ENCODE measurements around the gene SNRNP25. TPM values are rescaled to one million over a fixed set of nuclear protein-coding genes. Genes with fewer than 3 reads are reported as not detected.
A peak's percentile ranks its signal among the peaks of the same experiment; 100 is the strongest.
"Not testable (repeated sequence)": the region's sequence is repeated elsewhere in the genome, so short reads cannot be mapped to it uniquely, and the experiment has no call there.

Gene SNRNP25
- 23.0 TPM for total RNA-seq
- long read RNA-seq, transcript SNRNP25-201 (5 exons, 1,905 nt): major isoform, 13 of 17 reads
- long read RNA-seq, partial matches to known transcripts: 2 of 17 reads
- long read RNA-seq, other reads (novel, unspliced or antisense): 0 of 17 reads

DNA sequence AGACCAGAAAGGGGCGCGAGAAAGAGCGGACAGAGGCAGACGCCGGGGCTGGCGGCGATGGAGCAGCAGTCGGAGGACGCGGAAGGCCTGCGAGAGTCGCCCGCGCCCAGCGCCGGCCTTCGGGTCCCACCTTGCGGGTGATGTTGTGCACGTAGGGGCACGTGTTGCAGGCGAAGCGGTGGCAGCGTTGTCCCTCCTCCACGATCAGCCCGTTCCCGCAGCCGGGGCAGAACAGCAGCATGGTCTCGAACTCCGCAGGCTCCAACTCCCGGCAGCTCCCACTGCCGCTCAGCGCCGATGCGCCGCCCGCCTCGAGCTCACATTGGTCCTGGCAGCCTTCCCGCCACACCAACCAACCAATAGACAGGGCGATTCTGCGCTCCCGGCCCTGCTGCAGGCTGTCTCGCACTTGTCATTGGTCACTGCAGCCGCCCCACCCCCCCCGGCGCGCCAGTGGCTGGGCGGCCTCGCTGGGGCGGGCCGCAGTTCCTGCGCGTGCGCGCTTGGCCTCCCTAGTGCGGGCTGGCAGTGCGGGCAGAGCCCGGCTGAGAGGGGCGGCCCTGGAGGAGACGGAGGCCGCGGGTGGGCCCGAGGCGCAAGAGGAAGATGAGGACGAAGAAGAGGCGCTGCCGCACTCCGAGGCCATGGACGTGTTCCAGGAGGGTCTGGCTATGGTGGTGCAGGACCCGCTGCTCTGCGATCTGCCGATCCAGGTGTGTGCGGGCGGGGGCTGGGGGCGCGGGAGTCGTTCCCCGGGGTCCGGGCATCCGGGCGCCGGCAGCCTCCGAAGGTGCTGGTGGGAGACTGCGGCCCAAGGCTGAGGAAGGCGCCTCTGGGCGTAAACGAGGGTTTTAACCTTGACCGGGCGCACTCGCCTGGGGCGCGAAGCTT is at the start of gene SNRNP25, which contains the start of gene POLR3K:
Gene SNRNP25, plus strand, starts transcription at position 483 of the 891 bp plus-strand sequence. Its CDS starts 189 bp downstream, at position 672.
Gene POLR3K, minus strand, starts transcription at position 263 of the 891 bp plus-strand sequence. Its CDS starts 22 bp downstream, at position 241.
- DNase-seq (ENCODE audit: low spot score): peak; percentile 99

DNA sequence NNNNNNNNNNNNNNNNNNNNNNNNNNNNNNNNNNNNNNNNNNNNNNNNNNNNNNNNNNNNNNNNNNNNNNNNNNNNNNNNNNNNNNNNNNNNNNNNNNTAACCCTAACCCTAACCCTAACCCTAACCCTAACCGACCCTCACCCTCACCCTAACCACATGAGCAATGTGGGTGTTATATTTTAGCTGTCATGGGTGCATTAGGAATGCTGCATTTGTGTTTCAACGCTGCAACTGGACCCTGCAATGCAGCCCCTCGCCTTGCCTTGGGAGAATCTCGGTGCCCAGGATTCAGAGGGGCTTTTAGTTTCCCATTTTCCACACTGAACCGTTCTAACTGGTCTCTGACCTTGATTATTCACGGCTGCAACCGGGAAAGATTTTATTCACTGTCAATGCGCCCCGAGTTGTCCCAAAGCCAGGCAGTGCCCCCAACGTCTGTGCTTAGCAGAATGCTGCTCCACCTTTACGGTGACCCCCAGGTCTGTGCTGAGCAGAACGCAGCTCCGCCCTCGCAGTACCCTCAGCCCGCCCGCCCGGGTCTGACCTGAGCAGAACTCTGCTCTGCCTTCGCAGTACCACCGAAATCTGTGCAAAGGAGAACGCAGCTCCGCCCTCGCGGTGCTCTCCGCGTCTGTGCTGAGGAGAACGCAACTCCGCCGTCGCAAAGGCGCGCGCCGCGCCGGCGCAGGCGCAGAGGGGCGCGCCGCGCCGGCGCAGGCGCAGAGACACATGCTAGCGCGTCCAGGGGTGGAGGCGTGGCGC is 43.5 kb upstream of the SNRNP25 start:
- DNase-seq (ENCODE audit: low spot score): no peak

DNA sequence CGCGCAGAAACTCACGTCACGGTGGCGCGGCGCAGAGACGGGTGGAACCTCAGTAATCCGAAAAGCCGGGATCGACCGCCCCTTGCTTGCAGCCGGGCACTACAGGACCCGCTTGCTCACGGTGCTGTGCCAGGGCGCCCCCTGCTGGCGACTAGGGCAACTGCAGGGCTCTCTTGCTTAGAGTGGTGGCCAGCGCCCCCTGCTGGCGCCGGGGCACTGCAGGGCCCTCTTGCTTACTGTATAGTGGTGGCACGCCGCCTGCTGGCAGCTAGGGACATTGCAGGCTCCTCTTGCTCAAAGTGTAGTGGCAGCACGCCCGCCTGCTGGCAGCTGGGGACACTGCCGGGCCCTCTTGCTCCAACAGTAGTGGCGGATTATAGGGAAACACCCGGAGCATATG is 42.9 kb upstream of the SNRNP25 start:
- DNase-seq (ENCODE audit: low spot score): peak; percentile 94

DNA sequence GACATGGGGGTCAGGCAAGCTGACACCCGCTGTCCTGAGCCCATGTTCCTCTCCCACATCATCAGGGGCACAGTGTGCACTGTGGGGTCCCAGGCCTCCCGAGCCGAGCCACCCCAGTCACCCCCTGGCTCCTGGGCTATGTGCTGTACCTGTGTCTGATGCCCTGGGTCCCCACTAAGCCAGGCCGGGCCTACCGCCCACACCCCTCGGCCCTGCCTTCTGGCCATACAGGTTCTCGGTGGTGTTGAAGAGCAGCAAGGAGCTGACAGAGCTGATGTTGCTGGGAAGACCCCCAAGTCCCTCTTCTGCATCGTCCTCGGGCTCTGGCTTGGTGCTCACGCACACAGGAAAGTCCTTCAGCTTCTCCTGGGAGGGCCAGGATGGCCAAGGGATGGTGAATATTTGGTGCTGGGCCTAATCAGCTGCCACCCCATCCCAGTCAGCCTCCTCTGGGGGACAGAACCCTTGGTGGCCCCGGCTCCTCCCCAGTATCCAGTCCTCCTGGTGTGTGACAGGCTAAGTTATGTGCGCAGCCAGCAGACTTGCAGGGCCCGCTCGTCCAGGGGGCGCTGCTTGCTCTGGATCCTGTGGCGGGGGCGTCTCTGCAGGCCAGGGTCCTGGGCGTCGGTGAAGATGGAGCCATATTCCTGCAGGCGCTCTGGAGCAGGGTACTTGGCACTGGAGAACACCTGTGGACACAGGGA is 36.4 kb upstream of the SNRNP25 start:
- not testable (repeated sequence) for DNase-seq (ENCODE audit: low spot score)

DNA sequence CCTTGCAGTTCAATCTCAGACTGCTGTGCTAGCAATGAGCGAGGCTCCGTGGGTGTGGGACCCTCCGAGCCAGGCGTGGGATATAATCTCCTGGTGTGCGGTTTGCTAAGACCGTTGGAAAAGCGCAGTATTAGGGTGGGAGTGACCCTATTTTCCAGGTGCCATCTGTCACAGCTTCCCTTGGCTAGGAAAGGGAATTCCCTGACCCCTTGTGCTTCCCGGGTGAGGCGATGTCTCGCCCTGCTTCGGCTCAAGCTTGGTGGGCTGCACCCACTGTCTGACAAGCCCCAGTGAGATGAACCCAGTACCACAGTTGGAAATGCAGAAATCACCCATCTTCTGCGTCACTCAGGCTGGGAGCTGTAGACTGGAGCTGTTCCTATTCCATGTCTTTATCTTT is 32.7 kb upstream of the SNRNP25 start:
- not testable (repeated sequence) for DNase-seq (ENCODE audit: low spot score)

DNA sequence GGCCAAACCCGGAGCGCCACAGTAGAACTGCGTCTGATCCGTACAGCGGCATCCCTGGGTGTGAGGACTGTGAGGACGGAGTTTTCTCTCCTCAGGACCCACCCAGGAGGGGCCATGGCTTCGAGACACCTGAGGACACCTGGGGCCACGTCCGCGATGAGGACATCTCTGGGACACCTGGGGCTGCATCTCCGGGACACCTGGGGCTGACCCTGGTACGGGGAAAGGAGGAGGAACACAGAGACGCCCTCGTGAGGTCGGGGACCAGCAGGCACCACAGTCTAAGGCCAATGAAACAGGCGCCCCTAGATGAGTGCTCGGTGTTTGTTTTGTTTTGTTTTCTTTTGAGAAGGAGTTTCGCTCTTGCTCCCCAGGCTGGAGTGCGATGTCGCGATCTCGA is 29.5 kb upstream of the SNRNP25 start:
- DNase-seq (ENCODE audit: low spot score): not testable (repeated sequence)

DNA sequence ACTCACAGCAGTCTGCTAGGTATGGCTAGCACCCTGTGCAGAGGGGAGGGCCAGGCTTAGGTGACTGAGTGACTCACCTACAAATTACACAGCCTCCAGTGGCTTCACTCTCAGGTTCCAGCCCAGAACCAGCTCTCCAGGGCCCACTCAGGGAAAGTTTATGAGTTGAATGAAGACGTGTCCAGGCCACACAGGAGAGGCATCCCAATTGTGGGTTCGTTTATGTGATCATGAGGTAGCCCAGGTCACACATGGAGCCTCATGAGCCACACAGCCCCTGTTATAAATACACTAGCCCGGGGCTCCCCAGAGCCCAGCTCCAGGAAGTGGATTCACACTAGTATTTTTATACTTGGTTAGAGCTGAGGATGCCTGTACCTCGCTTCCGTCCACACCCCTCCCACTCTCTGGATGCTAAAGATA is 27.7 kb upstream of the SNRNP25 start:
- not testable (repeated sequence) for DNase-seq (ENCODE audit: low spot score)

DNA sequence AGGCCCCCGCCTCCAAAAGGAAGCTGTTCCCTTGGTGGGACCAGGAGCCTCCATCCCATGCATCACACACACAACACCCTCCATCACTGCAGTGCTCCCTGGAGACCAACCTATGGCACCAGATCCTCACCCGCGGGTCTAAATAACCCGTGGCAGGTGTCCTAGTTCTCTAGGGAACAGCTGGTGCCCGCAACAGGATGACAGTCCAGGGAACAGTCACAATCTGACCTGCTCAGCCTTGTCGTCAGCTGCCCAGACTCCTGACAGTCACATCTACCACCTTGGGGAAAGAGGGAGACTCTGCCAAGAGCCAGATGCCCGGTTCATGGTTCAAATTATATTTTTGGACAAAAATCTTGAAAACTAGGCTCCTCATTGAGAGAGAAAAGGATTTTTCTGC is 23.0 kb upstream of the SNRNP25 start:
- DNase-seq (ENCODE audit: low spot score): not testable (repeated sequence)

DNA sequence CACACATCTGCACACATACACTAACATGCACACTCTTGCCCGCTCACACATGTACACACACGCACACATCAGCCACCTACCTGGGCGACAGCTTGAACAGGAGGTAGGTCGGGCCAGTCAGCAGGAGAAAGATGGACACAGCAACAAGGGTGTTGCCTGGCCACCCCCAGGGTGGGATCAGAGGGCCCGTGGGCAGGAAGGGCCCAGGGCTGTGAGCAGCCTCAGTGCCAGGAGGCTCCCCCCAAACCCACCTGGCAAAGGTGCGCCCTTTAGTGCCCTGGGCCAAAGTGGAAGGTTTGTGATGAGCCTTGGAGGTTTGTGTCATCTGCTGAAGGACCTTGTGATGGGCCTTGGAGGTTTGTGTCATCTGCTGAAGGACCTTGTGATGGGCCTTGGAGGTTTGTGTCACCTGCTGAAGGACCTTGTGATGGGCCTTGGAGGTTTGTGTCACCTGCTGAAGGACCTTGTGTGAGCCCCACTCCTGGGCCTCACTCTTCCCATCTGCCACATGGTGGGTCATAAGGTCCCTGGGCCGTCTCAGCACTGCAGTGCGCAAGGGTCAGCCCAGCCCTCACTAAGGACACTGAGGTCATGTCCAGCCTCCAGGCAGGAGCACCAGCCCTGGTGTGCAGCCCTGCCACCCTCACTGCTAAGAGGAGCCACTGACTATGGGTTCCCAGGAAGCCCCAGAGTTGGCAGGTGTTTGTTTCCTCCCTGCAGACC is 20.3 kb upstream of the SNRNP25 start:
- DNase-seq (ENCODE audit: low spot score): not testable (repeated sequence)

DNA sequence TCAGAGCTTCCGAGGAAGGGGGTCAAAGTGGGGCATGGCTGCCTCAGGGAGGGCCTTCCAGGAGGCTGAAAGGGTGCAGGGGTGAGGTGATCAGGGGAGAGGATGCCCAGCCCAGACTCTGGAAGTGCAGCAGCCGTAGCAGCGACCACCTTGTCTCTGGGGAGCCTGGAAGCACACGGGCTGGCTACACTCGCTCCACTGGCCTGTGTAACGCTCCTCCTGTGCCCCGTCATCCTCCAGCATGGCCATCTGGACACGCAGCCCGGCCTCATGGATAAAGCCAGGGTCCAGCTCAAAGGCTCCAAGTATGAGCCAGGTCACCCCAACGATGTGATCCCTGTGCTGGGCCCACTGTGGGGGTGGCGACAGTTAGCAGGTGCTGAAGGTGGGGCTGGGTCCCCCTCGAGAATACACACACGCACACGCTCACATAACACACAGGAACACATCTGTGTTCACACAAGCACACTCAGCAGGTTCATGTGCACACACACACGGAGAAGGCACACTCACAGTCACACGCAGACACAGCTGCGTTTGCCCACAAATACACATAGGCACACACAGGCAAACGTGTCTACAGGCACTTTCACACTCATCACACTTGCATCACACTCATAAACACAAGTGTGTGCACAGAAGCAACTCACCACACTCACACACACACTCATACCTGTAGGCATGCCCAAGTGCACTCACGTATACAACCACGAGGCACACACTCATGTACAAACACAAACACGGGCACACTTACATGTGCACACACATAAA is 19.6 kb upstream of the SNRNP25 start:
- DNase-seq (ENCODE audit: low spot score): no peak

DNA sequence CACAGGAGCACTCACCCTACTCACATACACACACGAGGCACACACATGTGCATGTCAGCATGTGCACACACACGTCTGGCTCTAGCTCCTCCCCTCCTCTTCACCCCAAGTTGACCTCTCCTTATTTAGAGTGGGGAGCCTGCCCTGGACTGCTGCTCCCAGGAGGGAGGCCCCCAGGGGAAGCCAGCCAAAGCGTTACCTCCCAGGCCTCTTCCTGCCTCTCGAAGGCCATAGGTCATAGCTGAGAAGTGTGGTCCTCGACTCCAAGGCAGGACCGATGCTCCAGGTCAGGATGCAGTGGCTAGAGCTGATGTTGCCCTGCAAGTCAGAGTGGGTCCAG is 19.0 kb upstream of the SNRNP25 start:
- DNase-seq (ENCODE audit: low spot score): no peak

DNA sequence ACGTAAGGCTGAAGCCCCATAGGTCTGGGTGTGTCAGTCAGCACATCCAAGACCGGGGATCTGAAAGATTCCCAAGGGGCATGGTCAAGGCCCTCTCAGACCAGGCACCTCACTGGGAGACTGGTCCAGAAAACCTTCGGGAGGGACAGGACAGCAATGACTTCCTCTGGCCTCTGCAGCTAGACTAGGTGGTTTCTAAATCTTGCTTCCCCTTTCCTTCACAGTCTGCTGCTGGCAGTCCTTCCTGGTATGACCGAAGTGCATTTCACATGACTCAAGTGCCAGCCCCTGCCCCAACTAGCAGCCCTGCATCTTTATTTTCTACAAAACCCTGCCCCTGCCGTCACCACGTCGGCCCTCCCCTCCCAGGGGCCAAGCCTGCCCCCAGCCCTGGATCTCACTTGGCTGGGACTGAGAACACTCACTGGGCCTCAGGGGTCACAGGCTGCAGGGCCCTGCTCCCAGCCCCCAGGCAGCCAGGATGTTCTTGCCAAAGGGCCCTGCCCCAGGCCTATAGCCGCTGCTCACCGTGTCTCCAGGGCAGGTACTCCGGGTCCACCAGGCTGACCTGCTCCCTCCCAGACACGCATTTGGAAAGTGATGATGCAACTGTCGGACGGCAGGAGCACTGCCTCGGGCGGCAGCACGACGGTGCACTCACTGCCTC is 18.5 kb upstream of the SNRNP25 start:
- no peak for DNase-seq (ENCODE audit: low spot score)

DNA sequence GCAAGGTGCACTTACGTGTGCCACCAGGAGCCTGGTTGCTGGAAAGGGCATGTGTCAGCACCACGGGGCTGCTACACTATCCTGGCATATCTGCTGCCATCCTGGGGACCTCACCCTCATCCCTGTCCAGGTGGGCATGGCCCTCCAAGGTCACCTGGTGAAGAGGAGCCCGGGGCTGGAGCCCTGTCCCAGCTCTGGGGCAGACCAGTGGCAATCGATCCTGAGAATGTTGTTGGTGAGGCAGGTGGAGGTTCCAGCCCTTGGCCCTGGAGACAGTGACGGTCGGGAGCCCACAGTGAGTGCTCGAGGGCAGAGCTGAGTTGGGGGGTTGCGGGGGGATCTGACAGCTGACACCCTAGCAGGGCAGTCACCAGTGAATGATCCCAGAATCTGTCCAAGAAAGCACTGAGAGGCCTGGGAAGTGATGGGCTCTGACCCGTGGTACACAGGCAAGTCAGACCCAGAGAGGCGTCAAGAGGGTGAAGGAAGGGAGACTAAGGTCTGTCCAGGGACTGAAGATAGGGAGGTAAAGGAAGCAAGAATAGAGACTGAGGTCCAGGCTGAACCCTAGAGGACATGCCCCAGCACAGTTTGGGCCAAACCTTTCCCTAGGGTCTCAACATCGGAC is 17.8 kb upstream of the SNRNP25 start:
- peak; percentile 53 for DNase-seq (ENCODE audit: low spot score)

DNA sequence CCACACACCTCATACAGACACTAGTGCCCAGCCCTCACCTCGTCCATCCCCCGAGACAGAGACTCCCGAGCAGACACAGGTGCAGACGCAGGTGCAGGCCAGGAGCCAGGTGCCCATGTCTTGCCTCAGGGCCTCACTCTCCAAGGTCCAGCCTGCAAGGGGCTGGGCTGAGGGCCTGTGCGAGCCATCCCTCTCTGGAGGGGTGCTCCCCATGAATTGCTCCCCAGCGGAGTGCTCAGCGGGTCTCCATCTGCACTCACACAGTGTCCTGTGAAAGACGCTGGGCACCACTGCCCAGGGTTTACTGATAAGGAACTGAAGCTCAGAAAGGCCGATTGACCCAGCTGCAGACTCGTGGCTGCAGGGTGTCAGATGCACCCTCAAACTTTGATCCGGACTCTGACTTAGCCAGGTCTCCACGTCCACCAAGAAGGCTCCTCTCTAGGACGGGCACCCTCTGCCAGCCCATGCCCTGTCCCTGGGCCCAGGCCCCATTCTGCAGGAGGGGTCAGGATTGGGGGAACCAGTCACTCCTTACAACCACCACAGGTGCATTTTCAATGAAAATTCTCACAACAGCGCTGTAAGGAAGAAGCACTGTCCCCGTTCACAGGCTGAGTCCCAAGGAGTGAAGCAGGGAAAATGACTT is 17.2 kb upstream of the SNRNP25 start:
- peak; percentile 86 for DNase-seq (ENCODE audit: low spot score)

DNA sequence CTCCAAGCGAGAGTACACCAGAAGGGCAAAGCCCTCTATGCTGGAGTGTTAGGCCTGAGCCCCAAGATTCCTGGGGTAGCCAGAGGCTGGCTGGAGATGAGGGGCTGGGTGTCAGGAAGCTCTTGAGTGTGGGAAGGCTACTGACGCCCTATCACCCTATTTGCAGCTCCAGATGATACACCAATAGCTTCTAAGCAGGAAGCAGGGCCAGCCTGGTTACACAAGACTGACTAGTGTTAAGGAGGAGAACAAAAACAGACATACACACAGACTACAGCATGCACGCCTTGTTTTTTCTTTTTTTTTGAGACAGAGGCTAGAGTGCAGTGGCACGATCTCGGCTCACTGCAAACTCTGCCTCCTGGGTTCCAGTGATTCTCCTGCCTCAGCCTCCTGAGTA is 16.1 kb upstream of the SNRNP25 start:
- DNase-seq (ENCODE audit: low spot score): peak; percentile 28

DNA sequence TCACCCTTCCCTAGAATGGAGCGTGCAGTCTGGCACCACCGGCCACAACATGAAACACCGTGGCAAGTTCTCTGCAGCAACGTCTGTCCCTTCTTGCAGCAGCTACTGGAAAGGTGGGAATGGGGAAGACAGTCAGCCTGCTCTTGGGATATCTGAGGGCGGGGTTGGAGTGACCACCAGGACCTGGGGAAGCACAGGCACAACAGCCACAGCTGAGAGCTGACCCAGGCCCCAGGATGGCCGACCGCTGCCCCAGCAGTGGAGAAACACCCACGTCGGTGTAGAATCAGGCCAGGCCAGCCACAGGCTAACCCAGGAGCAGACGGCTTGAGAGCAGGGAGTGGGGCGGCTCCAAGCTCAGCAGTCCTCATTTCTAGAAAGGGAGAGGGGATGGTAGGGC is 15.4 kb upstream of the SNRNP25 start:
- peak; percentile 51 for DNase-seq (ENCODE audit: low spot score)

DNA sequence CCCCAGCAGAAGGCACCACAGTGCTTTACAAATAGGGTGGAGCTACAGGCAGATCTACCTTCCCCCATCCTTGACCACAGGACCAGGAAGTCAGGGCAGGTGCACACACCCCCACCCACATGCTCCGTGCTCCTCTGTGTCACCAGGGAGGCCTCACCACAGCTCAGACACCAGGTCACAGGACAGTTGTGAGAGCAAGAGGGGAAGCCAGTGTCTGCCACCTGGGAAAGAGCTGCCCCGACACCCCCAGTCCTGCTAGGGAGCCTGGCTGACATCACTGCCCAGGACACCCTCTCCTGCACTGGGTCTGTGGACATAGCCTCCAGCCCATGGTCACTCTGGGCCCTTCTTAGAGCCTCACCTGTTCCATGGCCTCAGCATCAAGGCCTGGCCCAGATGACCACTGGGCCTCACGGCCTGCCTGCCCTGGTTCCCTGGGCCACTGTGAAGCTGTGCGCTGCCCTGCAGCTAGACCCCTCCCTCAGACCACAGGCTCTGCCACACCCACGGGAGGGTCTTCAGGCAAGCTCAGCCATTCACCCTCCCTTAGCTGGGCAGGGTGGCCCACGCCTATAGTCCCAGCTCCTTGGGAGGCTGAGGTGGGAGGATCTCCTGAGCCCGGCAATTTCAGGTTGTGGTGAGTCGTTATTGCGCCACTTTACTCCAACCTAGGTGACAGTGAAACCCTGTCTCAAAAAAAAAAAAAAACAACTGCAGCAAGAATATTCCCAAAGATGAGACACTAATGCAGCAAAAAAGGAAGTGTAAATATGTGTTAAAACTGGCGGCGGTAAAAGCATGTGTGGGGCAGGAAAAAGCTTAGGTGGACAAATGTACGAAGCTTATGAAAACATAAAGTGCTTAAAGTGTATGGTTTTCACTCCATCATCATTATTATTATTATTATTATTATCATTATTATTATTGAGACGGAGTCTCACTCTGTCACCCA is 14.4 kb upstream of the SNRNP25 start:
- peak; percentile 49 for DNase-seq (ENCODE audit: low spot score)

All from mesenteric fat pad (tissue), 1 donor.